K562 (cell line): Measurements from ENCODE around the gene SCT. TPM values are rescaled to one million over a fixed set of nuclear protein-coding genes. Genes with fewer than 3 reads are reported as not detected.

ENCODE experiments used
- ATAC-seq: fragments of 200-7000 bp; cut with Tn5 transposase; 3 replicates; pipeline ENCODE4 v1.9.1; 2020; ENCODE audit warnings: moderate library complexity
- BruUV-seq: library from RNA; stranded (reverse); fragments of 400-500 nt; replicated peaks from 2 replicates; lab custom pipeline; 2021; lab: Mats Ljungman, UMichigan
- CTCF ChIA-PET: fragments of 300-600 bp; formaldehyde crosslinking; extraction: SDS; loops from one replicate; lab custom pipeline; 2021; ENCODE audit warnings: low intra/inter-chr PET ratio; lab: Yijun Ruan, JAX
- POLR2A ChIA-PET: fragments of 300-600, 350-650 bp; sonication (Branson Sonifier 250); formaldehyde crosslinking; extraction: SDS; loops from one replicate; lab custom pipeline; 2021; ENCODE audit warnings: antibody characterized with exemption, inconsistent platforms; lab: Yijun Ruan, JAX
- DNase-seq, 4 experiments: peaks; one replicate each; pipeline versions ENCODE4 v3.0.0 to v3.0.0-alpha.2; 2011 to 2018; ENCODE audit warnings: low spot score in 3 of 4, mixed read lengths in 3 of 4; ENCODE audit errors: extremely low read depth in 1 of 4
- FAIRE-seq: peaks from 2 replicates; lab custom pipeline; 2011; peaks lifted over from hg19 to GRCh38; lab: Jason Lieb, UNC
- H2AFZ ChIP-seq: 2 replicates; pipeline ENCODE4 v1.6.0; 2011; ENCODE audit warnings: low read depth, low read length, control low read depth, inconsistent platforms
- H3K27ac ChIP-seq: fragments of 200-600 bp; 3 replicates; pipeline ENCODE4 v1.8.0; 2011; ENCODE audit warnings: low read depth, mild to moderate bottlenecking, control low read depth, inconsistent platforms, low read length, moderate library complexity, mixed read lengths; ENCODE audit errors: extremely low read depth
- H3K27me3 ChIP-seq, 2 experiments: fragments of 300-600 bp in 1 of 2; 2 replicates in 1 of 2; 3 replicates in 1 of 2; pipeline versions ENCODE4 v1.6.0 to v1.8.0; 2011; ENCODE audit warnings: inconsistent platforms in 2 of 2, low read length in 2 of 2, mild to moderate bottlenecking in 1 of 2, mixed read lengths in 1 of 2, moderate library complexity in 1 of 2; ENCODE audit not compliant: control insufficient read depth in 2 of 2, insufficient read depth in 2 of 2
- H3K36me3 ChIP-seq: fragments of 300-600 bp; 3 replicates; pipeline ENCODE4 v1.8.0; 2011; ENCODE audit warnings: mild to moderate bottlenecking, low read length, inconsistent platforms; ENCODE audit not compliant: control insufficient read depth, insufficient read depth
- H3K4me1 ChIP-seq, 2 experiments: fragments of 200-600 bp in 1 of 2; replicated peaks in 1 of 2; 2 replicates in 1 of 2; 3 replicates in 1 of 2; pipeline versions ENCODE4 v1.5.1 to v1.8.0; 2011; ENCODE audit warnings: inconsistent platforms in 2 of 2, low read length in 2 of 2, mild to moderate bottlenecking in 1 of 2, mixed read lengths in 1 of 2, moderate library complexity in 1 of 2; ENCODE audit not compliant: control insufficient read depth in 2 of 2, insufficient read depth in 2 of 2
- H3K4me2 ChIP-seq: 2 replicates; pipeline ENCODE4 v1.6.1; 2011; ENCODE audit warnings: low read length, control low read depth, inconsistent platforms, mixed read lengths; ENCODE audit not compliant: insufficient read depth
- H3K4me3 ChIP-seq: fragments of 200-600 bp; sonication (generic), shearing (Covaris generic); 2 replicates; pipeline ENCODE4 v1.5.1; 2016; ENCODE audit warnings: control low read depth, inconsistent platforms
- H3K79me2 ChIP-seq: fragments of 200-600 bp; 3 replicates; pipeline ENCODE4 v1.8.0; 2011; ENCODE audit warnings: low read length, inconsistent platforms; ENCODE audit not compliant: control insufficient read depth, insufficient read depth
- H3K9ac ChIP-seq, 2 experiments: 2 replicates each; pipeline versions ENCODE4 v1.6.0 to v1.6.1; 2011; ENCODE audit warnings: low read depth in 2 of 2, low read length in 2 of 2, control low read depth in 1 of 2, inconsistent platforms in 1 of 2, mild to moderate bottlenecking in 1 of 2, mixed read lengths in 1 of 2; ENCODE audit not compliant: insufficient read depth in 1 of 2
- H3K9me1 ChIP-seq: one replicate; pipeline ENCODE4 v1.6.0; 2011; ENCODE audit warnings: inconsistent platforms, mild to moderate bottlenecking, low read length, moderate library complexity; ENCODE audit not compliant: control insufficient read depth, insufficient read depth
- H3K9me3 ChIP-seq: replicated peaks from 2 replicates; pipeline ENCODE4 v1.5.1; 2011; ENCODE audit warnings: low read depth, low read length, inconsistent platforms; ENCODE audit not compliant: control insufficient read depth, insufficient read depth
- H4K20me1 ChIP-seq: replicated peaks from 2 replicates; pipeline ENCODE4 v1.6.1; 2011; ENCODE audit warnings: low read length, inconsistent platforms, mixed read lengths; ENCODE audit not compliant: control insufficient read depth, insufficient read depth
- CBX5 ChIP-seq: IDR thresholded peaks from 2 replicates; pipeline ENCODE4 v1.6.1; 2014; ENCODE audit warnings: low read depth, borderline replicate concordance
- HDAC2 ChIP-seq: fragments of 450-650 bp; IDR thresholded peaks from 2 replicates; pipeline ENCODE4 v1.6.1; 2016; ENCODE audit warnings: mild to moderate bottlenecking
- HDGF ChIP-seq: fragments of 450-650 bp; IDR thresholded peaks from 2 replicates; pipeline ENCODE4 v1.6.1; 2016
- HLTF ChIP-seq: fragments of 450-650 bp; IDR thresholded peaks from 2 replicates; pipeline ENCODE4 v1.6.1; 2016
- NFATC3 ChIP-seq: fragments of 450-650 bp; IDR thresholded peaks from 2 replicates; pipeline ENCODE4 v1.6.1; 2017; ENCODE audit warnings: mild to moderate bottlenecking
- POLR2AphosphoS2 ChIP-seq: IDR thresholded peaks from 2 replicates; pipeline ENCODE4 v1.6.1; 2012; ENCODE audit warnings: low read length, improper control_type of control experiment
- PREB ChIP-seq: sonication (generic); formaldehyde crosslinking; IDR thresholded peaks from 2 replicates; pipeline ENCODE4 v1.8.1; 2023; ENCODE audit warnings: mild to moderate bottlenecking, missing genetic modification reagents
- PURB ChIP-seq: sonication (generic); formaldehyde crosslinking; IDR thresholded peaks from 2 replicates; pipeline ENCODE4 v1.9.0; 2021; ENCODE audit warnings: low read depth, mild to moderate bottlenecking, missing genetic modification reagents
- PYGO2 ChIP-seq: fragments of 450-650 bp; IDR thresholded peaks from 2 replicates; pipeline ENCODE4 v1.6.1; 2016; ENCODE audit warnings: mild to moderate bottlenecking, missing genetic modification characterization, moderate library complexity, missing compliant biosample characterization
- RBM17 ChIP-seq: fragments of 200-400 bp; formaldehyde crosslinking; IDR thresholded peaks from 2 replicates; pipeline ENCODE4 v1.6.1; 2017; ENCODE audit warnings: low read depth, mild to moderate bottlenecking, low read length, borderline replicate concordance
- SIN3B ChIP-seq: fragments of 450-650 bp; IDR thresholded peaks from 2 replicates; pipeline ENCODE4 v1.6.1; 2017; ENCODE audit warnings: low read depth, mild to moderate bottlenecking, moderate library complexity
- SNRNP70 ChIP-seq: fragments of 200-400 bp; formaldehyde crosslinking; optimal IDR thresholded peaks from 2 replicates; pipeline ENCODE3; 2017; ENCODE audit warnings: low read depth, low read length
- UBTF ChIP-seq, 2 experiments: IDR thresholded peaks; 2 replicates each; pipeline ENCODE4 v1.6.1; 2012; ENCODE audit warnings: improper control_type of control experiment in 2 of 2, low read depth in 2 of 2, low read length in 2 of 2, borderline replicate concordance in 1 of 2
- ZC3H8 ChIP-seq: fragments of 450-650 bp; IDR thresholded peaks from 2 replicates; pipeline ENCODE4 v1.6.1; 2017
- ZNF589 ChIP-seq: fragments of 200-800 bp; sonication (Bioruptor generic); IDR thresholded peaks from 2 replicates; pipeline ENCODE4 v1.6.1; 2016; ENCODE audit warnings: low read depth, missing genetic modification characterization, missing compliant biosample characterization
- WGBS: fragments of 100-300 bp; shearing (Covaris generic); methylation state at CpG from one replicate; pipeline ENCODE4 v1.1.6; 2016; ENCODE audit warnings: low coverage, mixed read lengths; ENCODE audit not compliant: insufficient coverage; ENCODE audit errors: missing lambda C conversion rate; 5-methylcytosine and 5-hydroxymethylcytosine counted together
- in situ Hi-C: fragments of 300-500 bp; cut with MboI; formaldehyde crosslinking; loops from 4 replicates; pipeline ENCODE4 v1.15.0; 2018; ENCODE audit warnings: inconsistent platforms, mixed read lengths
- intact Hi-C: fragments of 100-400 bp; cut with micrococcal nuclease; formaldehyde crosslinking; loops from 2 replicates; pipeline ENCODE4 v1.14.2; 2022
- polyA plus RNA-seq, 8 experiments: library from polyadenylated mRNA; depleted of rRNA in 4 of 8; stranded (reverse) in 5 of 8; unstranded in 3 of 8; fragments of >200 nt; fragmentation: Nextera tagmentation in 2 of 8; fragmentation: Illumina TruSeq in 1 of 8; extraction: Ambion mirVana in 2 of 8; extraction: Trizol in 1 of 8; gene quantifications; 2 replicates each; pipeline versions ENCODE4 v1.2.1 to v1.2.3, GENCODE V29; 2011 to 2014; ENCODE audit warnings: inconsistent platforms in 1 of 8, missing spikeins in 1 of 8
- total RNA-seq, 7 experiments: library from RNA; depleted of rRNA in 6 of 7; stranded (reverse); fragments of >200 nt in 6 of 7; fragmentation: Illumina TruSeq in 2 of 7; extraction: Trizol in 2 of 7; gene quantifications; 2 replicates each; pipeline versions ENCODE4 v1.2.1 to v1.2.3, GENCODE V29; 2011 to 2021; ENCODE audit warnings: low replicate concordance in 1 of 7

Gene SCT
- total and polyA plus RNA-seq, 9 of the 15 experiments (the other 6 are each of a cell fraction or from before 2014, with no cell fraction given), result not detected

- TF ChIP-seq SNRNP70, result no peak
- TF ChIP-seq, all 486 proteins: peak for 0
These were observed 30.7 kb upstream of the SCT start (continued) for GRCh38 chr11:657691-658126.

- H4K20me1 ChIP-seq, result no peaks in the 10 kb centered on the region
- no peaks in the 10 kb centered on the region for H3K27me3 ChIP-seq
- 90% methylated on average over 6 of the region's 7 CpGs for WGBS
- TF ChIP-seq HLTF, result no peak
- TF ChIP-seq SIN3B, result no peak
- TF ChIP-seq HDAC2, result no peak
- no peak for TF ChIP-seq ZC3H8
- TF ChIP-seq POLR2AphosphoS2, result no peak
- TF ChIP-seq CBX5, result no peak
- no peak for TF ChIP-seq PURB (CRISPR knock-in tag)
- no peak for TF ChIP-seq UBTF (IDR thresholded peaks at IDR 0.05; ENCODE audit: borderline replicate concordance in 1 of 2, low read depth in 2 of 2, low read length in 2 of 2)
- no peak for TF ChIP-seq NFATC3
- no peak for TF ChIP-seq RBM17
- no peak for TF ChIP-seq PREB (CRISPR knock-in tag)
- TF ChIP-seq HDGF, result no peak
- no peak for TF ChIP-seq ZNF589 (CRISPR knock-in tag)
- TF ChIP-seq PYGO2 (tag), result no peak
- no peak overlapping the region for H3K4me3 ChIP-seq
- DNase-seq (no peak), FAIRE-seq (no peak), ATAC-seq (no peak)
- H3K4me1 ChIP-seq, result peaks cover 0 to 22% of the 10 kb centered on the region in 2 experiments; a peak in 1 of 5 replicates
- no peak overlapping the region for H3K27ac ChIP-seq
- BruUV-seq, result no TSS peak
- intact Hi-C loops (no loop called here), in situ Hi-C loops (no loop called here)
- H3K4me2 ChIP-seq, result no peak overlapping the region
- peaks cover 3% of the 10 kb centered on the region; the same call in 1 of the 3 replicates for H3K79me2 ChIP-seq
- H2AFZ ChIP-seq, result no peak overlapping the region
- H3K9ac ChIP-seq, result no peak overlapping the region
- no peaks in the 10 kb centered on the region for H3K9me3 ChIP-seq
- ChIA-PET CTCF (no interaction called here), POLR2A (interaction anchor here (0.6 to 1.1 kb wide), 4 partner anchors 11 to 105 kb away, joined by 3 read pairs; no protein-coding TSS in a partner anchor)
- H3K36me3 ChIP-seq, result peaks cover 84% of the 10 kb centered on the region; the same call in 2 of the 3 replicates
- no peaks in the 10 kb centered on the region for H3K9me1 ChIP-seq
These were observed 29.9 kb upstream of the SCT start for GRCh38 chr11:656866-657265.
